Epithelial cell of esophagus (primary cell): ENCODE data around the gene TMTC3.

Experiments
- DNase-seq: peaks from one replicate; pipeline ENCODE4 v3.0.0; 2010; ENCODE audit warnings: low read depth
- H3K4me3 ChIP-seq: 2 replicates; pipeline ENCODE4 v1.5.1; 2011; ENCODE audit warnings: mild to moderate bottlenecking, low read length, control low read depth
- CTCF ChIP-seq: IDR thresholded peaks from 2 replicates; pipeline ENCODE4 v1.5.1; 2011; ENCODE audit warnings: low read depth, mild to moderate bottlenecking, low read length, control low read depth, inconsistent platforms; ENCODE audit not compliant: insufficient read depth; ENCODE audit errors: missing control alignments

Gene TMTC3

GRCh38 chr12:88141774-88142609 is at the start of gene TMTC3, which contains the start of gene CEP290:
Gene TMTC3 (plus strand): TSS chr12:88142307. CDS start chr12:88148316, 6,009 bp downstream.
Gene CEP290 (minus strand): TSS chr12:88142088. CDS start chr12:88141307, 781 bp downstream.
- peak; percentile 100 for DNase-seq
- TF ChIP-seq CTCF, result no peak
- H3K4me3 ChIP-seq, result peak within 1 kb of the TSS; percentile 89

- no peak for TF ChIP-seq CTCF
- no peak overlapping the region for H3K4me3 ChIP-seq
- DNase-seq, result no peak
These were observed 49.3 kb upstream of the TMTC3 start for GRCh38 chr12:88092771-88093170.

- no peak for TF ChIP-seq CTCF
- DNase-seq, result no peak
- no peak overlapping the region for H3K4me3 ChIP-seq
These were observed 48.5 kb upstream of the TMTC3 start for GRCh38 chr12:88093573-88093972.

GRCh38 chr12:88108021-88108420 is 34.1 kb upstream of the TMTC3 start:
- TF ChIP-seq CTCF, result no peak
- DNase-seq, result peak; percentile 23
- H3K4me3 ChIP-seq, result no peak overlapping the region

- peak; percentile 32 for TF ChIP-seq CTCF
- peak; percentile 70 for DNase-seq
- peak overlapping the region; percentile 32 for H3K4me3 ChIP-seq
These were observed 30.9 kb upstream of the TMTC3 start for GRCh38 chr12:88111074-88111652.

- no peak overlapping the region for H3K4me3 ChIP-seq
- no peak for TF ChIP-seq CTCF
- DNase-seq, result no peak
These were observed 28.2 kb upstream of the TMTC3 start for GRCh38 chr12:88113871-88114270.
